Measurements from ENCODE around the gene RTTN. TPM values are rescaled to one million over a fixed set of nuclear protein-coding genes. Genes with fewer than 3 reads are reported as not detected.

RTTN gene
- total and polyA plus RNA-seq, 2 experiments from 2014 or later, result 7.2 to 31.0 TPM

DNA sequence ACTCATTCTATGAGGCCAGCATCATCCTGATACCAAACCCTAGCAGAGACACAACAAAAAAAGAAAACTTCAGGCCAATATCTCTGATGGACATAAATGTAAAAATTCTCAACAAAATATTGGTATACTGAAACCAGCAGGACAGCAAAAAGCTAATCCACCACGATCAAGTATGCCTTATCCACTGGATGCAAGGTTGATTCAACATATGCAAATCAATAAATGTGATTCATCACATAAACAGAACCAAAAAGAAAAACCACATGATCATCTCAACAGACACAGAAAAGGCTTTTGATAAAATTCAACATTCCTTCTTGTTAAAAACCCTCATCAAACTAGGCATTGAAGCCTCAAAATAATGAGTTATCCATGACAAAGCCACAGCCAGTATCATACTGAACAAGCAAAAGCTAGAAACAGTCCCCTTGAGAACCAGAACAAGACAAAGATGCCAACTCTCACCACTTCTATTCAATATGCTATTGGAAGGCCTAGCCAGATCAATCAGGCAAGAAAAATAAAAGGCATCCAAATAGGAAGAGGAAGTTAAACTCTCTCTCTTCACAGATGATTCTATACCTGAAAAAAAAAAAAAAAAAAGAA is 45.3 kb downstream of the RTTN start (continued):
- TF ChIP-seq, protein P1, sequence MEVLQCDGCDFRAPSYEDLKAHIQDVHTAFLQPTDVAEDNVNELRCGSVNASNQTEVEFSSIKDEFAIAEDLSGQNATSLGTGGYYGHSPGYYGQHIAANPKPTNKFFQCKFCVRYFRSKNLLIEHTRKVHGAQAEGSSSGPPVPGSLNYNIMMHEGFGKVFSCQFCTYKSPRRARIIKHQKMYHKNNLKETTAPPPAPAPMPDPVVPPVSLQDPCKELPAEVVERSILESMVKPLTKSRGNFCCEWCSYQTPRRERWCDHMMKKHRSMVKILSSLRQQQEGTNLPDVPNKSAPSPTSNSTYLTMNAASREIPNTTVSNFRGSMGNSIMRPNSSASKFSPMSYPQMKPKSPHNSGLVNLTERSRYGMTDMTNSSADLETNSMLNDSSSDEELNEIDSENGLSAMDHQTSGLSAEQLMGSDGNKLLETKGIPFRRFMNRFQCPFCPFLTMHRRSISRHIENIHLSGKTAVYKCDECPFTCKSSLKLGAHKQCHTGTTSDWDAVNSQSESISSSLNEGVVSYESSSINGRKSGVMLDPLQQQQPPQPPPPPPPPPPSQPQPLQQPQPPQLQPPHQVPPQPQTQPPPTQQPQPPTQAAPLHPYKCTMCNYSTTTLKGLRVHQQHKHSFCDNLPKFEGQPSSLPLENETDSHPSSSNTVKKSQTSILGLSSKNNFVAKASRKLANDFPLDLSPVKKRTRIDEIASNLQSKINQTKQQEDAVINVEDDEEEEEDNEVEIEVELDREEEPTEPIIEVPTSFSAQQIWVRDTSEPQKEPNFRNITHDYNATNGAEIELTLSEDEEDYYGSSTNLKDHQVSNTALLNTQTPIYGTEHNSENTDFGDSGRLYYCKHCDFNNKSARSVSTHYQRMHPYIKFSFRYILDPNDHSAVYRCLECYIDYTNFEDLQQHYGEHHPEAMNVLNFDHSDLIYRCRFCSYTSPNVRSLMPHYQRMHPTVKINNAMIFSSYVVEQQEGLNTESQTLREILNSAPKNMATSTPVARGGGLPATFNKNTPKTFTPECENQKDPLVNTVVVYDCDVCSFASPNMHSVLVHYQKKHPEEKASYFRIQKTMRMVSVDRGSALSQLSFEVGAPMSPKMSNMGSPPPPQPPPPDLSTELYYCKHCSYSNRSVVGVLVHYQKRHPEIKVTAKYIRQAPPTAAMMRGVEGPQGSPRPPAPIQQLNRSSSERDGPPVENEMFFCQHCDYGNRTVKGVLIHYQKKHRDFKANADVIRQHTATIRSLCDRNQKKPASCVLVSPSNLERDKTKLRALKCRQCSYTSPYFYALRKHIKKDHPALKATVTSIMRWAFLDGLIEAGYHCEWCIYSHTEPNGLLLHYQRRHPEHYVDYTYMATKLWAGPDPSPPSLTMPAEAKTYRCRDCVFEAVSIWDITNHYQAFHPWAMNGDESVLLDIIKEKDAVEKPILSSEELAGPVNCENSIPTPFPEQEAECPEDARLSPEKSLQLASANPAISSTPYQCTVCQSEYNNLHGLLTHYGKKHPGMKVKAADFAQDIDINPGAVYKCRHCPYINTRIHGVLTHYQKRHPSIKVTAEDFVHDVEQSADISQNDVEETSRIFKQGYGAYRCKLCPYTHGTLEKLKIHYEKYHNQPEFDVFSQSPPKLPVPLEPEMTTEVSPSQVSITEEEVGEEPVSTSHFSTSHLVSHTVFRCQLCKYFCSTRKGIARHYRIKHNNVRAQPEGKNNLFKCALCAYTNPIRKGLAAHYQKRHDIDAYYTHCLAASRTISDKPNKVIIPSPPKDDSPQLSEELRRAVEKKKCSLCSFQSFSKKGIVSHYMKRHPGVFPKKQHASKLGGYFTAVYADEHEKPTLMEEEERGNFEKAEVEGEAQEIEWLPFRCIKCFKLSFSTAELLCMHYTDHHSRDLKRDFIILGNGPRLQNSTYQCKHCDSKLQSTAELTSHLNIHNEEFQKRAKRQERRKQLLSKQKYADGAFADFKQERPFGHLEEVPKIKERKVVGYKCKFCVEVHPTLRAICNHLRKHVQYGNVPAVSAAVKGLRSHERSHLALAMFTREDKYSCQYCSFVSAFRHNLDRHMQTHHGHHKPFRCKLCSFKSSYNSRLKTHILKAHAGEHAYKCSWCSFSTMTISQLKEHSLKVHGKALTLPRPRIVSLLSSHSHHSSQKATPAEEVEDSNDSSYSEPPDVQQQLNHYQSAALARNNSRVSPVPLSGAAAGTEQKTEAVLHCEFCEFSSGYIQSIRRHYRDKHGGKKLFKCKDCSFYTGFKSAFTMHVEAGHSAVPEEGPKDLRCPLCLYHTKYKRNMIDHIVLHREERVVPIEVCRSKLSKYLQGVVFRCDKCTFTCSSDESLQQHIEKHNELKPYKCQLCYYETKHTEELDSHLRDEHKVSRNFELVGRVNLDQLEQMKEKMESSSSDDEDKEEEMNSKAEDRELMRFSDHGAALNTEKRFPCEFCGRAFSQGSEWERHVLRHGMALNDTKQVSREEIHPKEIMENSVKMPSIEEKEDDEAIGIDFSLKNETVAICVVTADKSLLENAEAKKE (CRISPR knock-in tag; IDR thresholded peaks at IDR 0.05), result no peak

GRCh38 chr18:70158992-70159717 is 46.3 kb downstream of the RTTN start:
- no peak overlapping the region for H3K4me3 Mint-ChIP-seq
- H3K27me3 ChIP-seq (ENCODE audit: insufficient read depth), result no peaks in the 10 kb centered on the region
- peaks cover 2% of the 10 kb centered on the region for H3K27me3 Mint-ChIP-seq (ENCODE audit: insufficient read depth, low read depth, poor library complexity)
- no peaks in the 10 kb centered on the region for H3K4me1 ChIP-seq (ENCODE audit: insufficient read depth)
- H3K4me2 ChIP-seq, result no peak overlapping the region
- no peak overlapping the region for H3K27ac ChIP-seq (ENCODE audit: low read depth)
- no peak overlapping the region for H3K4me3 ChIP-seq
- H3K36me3 Mint-ChIP-seq (ENCODE audit: low read depth), result peaks cover 42% of the 10 kb centered on the region
- ATAC-seq (no peak), DNase-seq (ENCODE audit: low spot score) (no peak)
- 0 out of 2 replicates have a peak, but pooled peaks cover 8% of the 10 kb centered on the region for H4K20me1 ChIP-seq (replicated peaks; ENCODE audit: insufficient read depth)
- H3K79me2 ChIP-seq (replicated peaks; ENCODE audit: insufficient read depth), result peaks cover 10% of the 10 kb centered on the region; the same call in 1 of the 2 replicates
- H3K9me3 Mint-ChIP-seq, result no peaks in the 10 kb centered on the region
- 0 out of 2 replicates have a peak, but pooled peaks cover 3% of the 10 kb centered on the region for H3K9me2 ChIP-seq (ENCODE audit: insufficient read depth)
- H2AFZ ChIP-seq, result no peak overlapping the region
- no peaks in the 10 kb centered on the region for H3F3A ChIP-seq (replicated peaks; ENCODE audit: low read depth)
- H3K36me3 ChIP-seq (ENCODE audit: insufficient read depth), result 0 out of 2 replicates have a peak, but pooled peaks cover 4% of the 10 kb centered on the region
- peaks cover 29% of the 10 kb centered on the region for H3K4me1 Mint-ChIP-seq
- no peak overlapping the region for H3K27ac Mint-ChIP-seq
- no peak for TF ChIP-seq ETS1 (IDR thresholded peaks at IDR 0.05)
- no peak for TF ChIP-seq ZNF114 (CRISPR knock-in tag; IDR thresholded peaks at IDR 0.05)
- TF ChIP-seq CTCF (conservative IDR thresholded peaks at IDR 0.05; ENCODE audit: low read depth in 2 of 2), result no peak
- no peak for TF ChIP-seq POLR2AphosphoS5 (IDR thresholded peaks at IDR 0.05; ENCODE audit: low read depth)
- no peak for TF ChIP-seq CREB1 (CRISPR knock-in tag; IDR thresholded peaks at IDR 0.05; ENCODE audit: low read depth)
- TF ChIP-seq ZNF331 (CRISPR knock-in tag; IDR thresholded peaks at IDR 0.05; ENCODE audit: low read depth), result no peak
- no peak for TF ChIP-seq JUNB (IDR thresholded peaks at IDR 0.05; ENCODE audit: unreplicated experiment)
- TF ChIP-seq, protein P2, sequence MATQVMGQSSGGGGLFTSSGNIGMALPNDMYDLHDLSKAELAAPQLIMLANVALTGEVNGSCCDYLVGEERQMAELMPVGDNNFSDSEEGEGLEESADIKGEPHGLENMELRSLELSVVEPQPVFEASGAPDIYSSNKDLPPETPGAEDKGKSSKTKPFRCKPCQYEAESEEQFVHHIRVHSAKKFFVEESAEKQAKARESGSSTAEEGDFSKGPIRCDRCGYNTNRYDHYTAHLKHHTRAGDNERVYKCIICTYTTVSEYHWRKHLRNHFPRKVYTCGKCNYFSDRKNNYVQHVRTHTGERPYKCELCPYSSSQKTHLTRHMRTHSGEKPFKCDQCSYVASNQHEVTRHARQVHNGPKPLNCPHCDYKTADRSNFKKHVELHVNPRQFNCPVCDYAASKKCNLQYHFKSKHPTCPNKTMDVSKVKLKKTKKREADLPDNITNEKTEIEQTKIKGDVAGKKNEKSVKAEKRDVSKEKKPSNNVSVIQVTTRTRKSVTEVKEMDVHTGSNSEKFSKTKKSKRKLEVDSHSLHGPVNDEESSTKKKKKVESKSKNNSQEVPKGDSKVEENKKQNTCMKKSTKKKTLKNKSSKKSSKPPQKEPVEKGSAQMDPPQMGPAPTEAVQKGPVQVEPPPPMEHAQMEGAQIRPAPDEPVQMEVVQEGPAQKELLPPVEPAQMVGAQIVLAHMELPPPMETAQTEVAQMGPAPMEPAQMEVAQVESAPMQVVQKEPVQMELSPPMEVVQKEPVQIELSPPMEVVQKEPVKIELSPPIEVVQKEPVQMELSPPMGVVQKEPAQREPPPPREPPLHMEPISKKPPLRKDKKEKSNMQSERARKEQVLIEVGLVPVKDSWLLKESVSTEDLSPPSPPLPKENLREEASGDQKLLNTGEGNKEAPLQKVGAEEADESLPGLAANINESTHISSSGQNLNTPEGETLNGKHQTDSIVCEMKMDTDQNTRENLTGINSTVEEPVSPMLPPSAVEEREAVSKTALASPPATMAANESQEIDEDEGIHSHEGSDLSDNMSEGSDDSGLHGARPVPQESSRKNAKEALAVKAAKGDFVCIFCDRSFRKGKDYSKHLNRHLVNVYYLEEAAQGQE (IDR thresholded peaks at IDR 0.05; ENCODE audit: unreplicated experiment), result no peak
- no peak for TF ChIP-seq STAT1 (IDR thresholded peaks at IDR 0.05; ENCODE audit: unreplicated experiment)
- no peak for TF ChIP-seq EZH2 (IDR thresholded peaks at IDR 0.05; ENCODE audit: low read depth, unreplicated experiment)

Measured in GM23338 (cell line).